LoVo (cell line): ENCODE data around the gene RIGI.
"Not testable (repeated sequence)": the region's sequence is repeated elsewhere in the genome, so short reads cannot be mapped to it uniquely, and the experiment has no call there.

Experiments used
- DNase-seq: peaks from one replicate; pipeline ENCODE4 v3.0.0-alpha.2; 2016; ENCODE audit warnings: low spot score

Gene RIGI

GRCh38 chr9:32526707-32527048 lies 682 bp upstream of the RIGI start:
- no peak for DNase-seq

GRCh38 chr9:32525709-32526030 lies 326 bp downstream of the RIGI start:
- peak; percentile 6 for DNase-seq

- peak; percentile 9 for DNase-seq
These were observed 896 bp downstream of the RIGI start for GRCh38 chr9:32524892-32525708.

- not testable (repeated sequence) for DNase-seq
These were observed 1.5 kb downstream of the RIGI start for GRCh38 chr9:32524558-32524891.

GRCh38 chr9:32523910-32524309 lies 2.1 kb downstream of the RIGI start:
- no peak for DNase-seq

GRCh38 chr9:32518276-32518675 lies 7.7 kb downstream of the RIGI start:
- no peak for DNase-seq

- no peak for DNase-seq
These were observed 9.8 kb downstream of the RIGI start for GRCh38 chr9:32516241-32516640.

GRCh38 chr9:32508728-32509127 lies 17.3 kb downstream of the RIGI start:
- DNase-seq = no peak

- no peak for DNase-seq
These were observed 23.0 kb downstream of the RIGI start for GRCh38 chr9:32503008-32503407.

- DNase-seq = no peak
These were observed 23.5 kb downstream of the RIGI start for GRCh38 chr9:32502464-32502863.

- DNase-seq = no peak
These were observed 24.1 kb downstream of the RIGI start for GRCh38 chr9:32501868-32502267.

- no peak for DNase-seq
These were observed 25.2 kb downstream of the RIGI start for GRCh38 chr9:32500768-32501167.

GRCh38 chr9:32497921-32498320 lies 28.1 kb downstream of the RIGI start:
- no peak for DNase-seq

- no peak for DNase-seq
These were observed 35.4 kb downstream of the RIGI start for GRCh38 chr9:32490601-32491000.

GRCh38 chr9:32487981-32488380 lies 38.0 kb downstream of the RIGI start:
- DNase-seq = no peak

GRCh38 chr9:32486839-32487562 lies 39.0 kb downstream of the RIGI start:
- no peak for DNase-seq

- DNase-seq = no peak
These were observed 42.7 kb downstream of the RIGI start for GRCh38 chr9:32483343-32483742.
